HEK293T (cell line): ENCODE data around the gene FGFR4.

ENCODE experiments used
- ARNT ChIP-seq: fragments of 450-650 bp; IDR thresholded peaks from 2 replicates; pipeline ENCODE4 v1.6.1; 2017; ENCODE audit warnings: mild to moderate bottlenecking
- BHLHE40 ChIP-seq: fragments of 450-650 bp; IDR thresholded peaks from 2 replicates; pipeline ENCODE4 v1.6.1; 2016; ENCODE audit warnings: mild to moderate bottlenecking, moderate library complexity, borderline replicate concordance
- FOXA1 ChIP-seq: fragments of 450-650 bp; IDR thresholded peaks from 2 replicates; pipeline ENCODE4 v1.6.1; 2016; ENCODE audit warnings: mild to moderate bottlenecking
- SP1 ChIP-seq: fragments of 450-650 bp; IDR thresholded peaks from 2 replicates; pipeline ENCODE4 v1.6.1; 2017
- ZNF384 ChIP-seq: fragments of 450-650 bp; IDR thresholded peaks from 2 replicates; pipeline ENCODE4 v1.6.1; 2016

DNA sequence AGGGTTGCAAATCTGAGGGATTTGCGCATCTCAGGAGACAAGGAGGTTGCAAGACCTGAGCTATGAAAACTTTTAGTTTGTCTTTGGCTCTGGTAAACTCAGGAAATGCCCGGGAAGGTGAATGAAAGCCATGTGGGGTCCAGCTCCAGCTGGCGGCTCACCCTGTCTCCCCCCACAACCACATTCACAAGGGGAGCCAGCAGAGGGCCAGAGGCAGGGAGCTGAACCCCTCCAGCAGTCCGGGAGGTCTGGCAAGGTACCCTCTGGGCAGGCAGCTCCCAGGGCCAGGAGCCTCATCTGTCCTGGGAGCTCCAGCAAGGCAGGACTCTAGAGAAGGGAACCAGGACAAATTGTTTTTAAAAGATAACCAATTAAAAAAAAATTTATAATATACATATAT is 2.5 kb upstream of the FGFR4 start:
- TF ChIP-seq ARNT = no peak
- no peak for TF ChIP-seq SP1
- TF ChIP-seq FOXA1 = no peak
- no peak for TF ChIP-seq BHLHE40
- TF ChIP-seq ZNF384 = no peak
